ENCODE data around the gene PIEZO2. TPM values are rescaled to one million over a fixed set of nuclear protein-coding genes. Genes with fewer than 3 reads are reported as not detected.

PIEZO2 gene
- total RNA-seq, 2 experiments from 2014 or later = not detected

- no peak overlapping the region for H3K4me3 Mint-ChIP-seq
These were observed 75.4 kb downstream of the PIEZO2 start for GRCh38 chr18:11073971-11074370.

GRCh38 chr18:11072632-11073031 lies 76.7 kb downstream of the PIEZO2 start:
- H3K4me3 Mint-ChIP-seq = no peak overlapping the region
- DNase-seq = no peak
- no peaks in the 10 kb centered on the region for H3K9me3 Mint-ChIP-seq
- H3K27ac Mint-ChIP-seq = no peak overlapping the region
- no peaks in the 10 kb centered on the region for H3K4me1 Mint-ChIP-seq
- H3K36me3 Mint-ChIP-seq = no peaks in the 10 kb centered on the region
- H3K27me3 Mint-ChIP-seq = no peaks in the 10 kb centered on the region

More at GRCh38 chr18:11073971-11074370, 75.4 kb downstream of the PIEZO2 start:
- no peaks in the 10 kb centered on the region for H3K9me3 Mint-ChIP-seq
- no peak overlapping the region for H3K27ac Mint-ChIP-seq
- H3K27me3 Mint-ChIP-seq = no peaks in the 10 kb centered on the region
- DNase-seq = no peak
- no peaks in the 10 kb centered on the region for H3K36me3 Mint-ChIP-seq
- no peaks in the 10 kb centered on the region for H3K4me1 Mint-ChIP-seq

DNA sequence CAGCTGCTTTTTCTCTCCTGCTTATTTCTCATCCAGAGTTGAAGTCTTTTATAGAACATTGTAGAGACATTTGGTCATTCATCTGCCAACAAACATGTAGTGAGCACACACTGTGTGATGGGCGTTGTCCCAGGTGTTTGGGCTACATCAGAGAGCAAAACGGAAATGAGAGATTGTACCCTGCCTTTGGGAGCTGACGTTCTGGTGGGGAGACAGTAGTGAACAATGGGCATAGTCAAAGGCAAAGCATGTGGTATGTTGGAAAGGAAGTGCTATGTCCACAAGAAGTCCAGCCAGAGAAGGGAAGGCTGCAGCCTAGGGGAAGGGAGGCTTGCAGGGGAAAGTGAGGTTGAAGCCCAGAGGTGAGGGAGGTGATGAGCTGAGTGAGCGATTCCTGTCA lies 78.1 kb downstream of the PIEZO2 start:
- no peak overlapping the region for H3K27ac Mint-ChIP-seq
- H3K4me1 Mint-ChIP-seq = no peaks in the 10 kb centered on the region
- H3K9me3 Mint-ChIP-seq = peaks cover 3% of the 10 kb centered on the region
- DNase-seq = no peak
- no peak overlapping the region for H3K4me3 Mint-ChIP-seq
- no peaks in the 10 kb centered on the region for H3K27me3 Mint-ChIP-seq
- no peaks in the 10 kb centered on the region for H3K36me3 Mint-ChIP-seq

- Mint-ChIP-seq H3K27ac (no peak overlapping the region), H3K4me1 (no peaks in the 10 kb centered on the region), H3K4me3 (no peak overlapping the region)
These were observed 78.8 kb downstream of the PIEZO2 start for GRCh38 chr18:11070593-11070992.

DNA sequence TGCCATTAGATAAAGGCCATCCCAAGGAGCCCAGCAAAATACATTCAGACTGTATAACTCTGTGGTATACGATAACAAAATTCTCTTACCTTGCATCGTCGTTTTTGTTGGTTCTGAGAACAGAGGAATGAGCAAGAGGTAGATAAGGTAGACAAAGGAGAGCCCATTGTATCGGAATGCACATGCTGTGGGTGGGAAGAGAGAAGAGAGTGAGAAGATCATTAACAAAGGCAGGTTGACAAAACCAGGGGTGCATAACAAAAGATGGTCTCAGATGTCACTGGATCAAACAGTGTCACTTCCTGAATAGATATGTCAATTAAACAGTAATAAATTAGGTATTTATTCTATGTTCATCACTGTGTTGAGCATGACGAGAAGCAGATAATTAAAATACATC lies 83.3 kb downstream of the PIEZO2 start:
- Mint-ChIP-seq H3K9me3 (peaks cover 3% of the 10 kb centered on the region), H3K27me3 (no peaks in the 10 kb centered on the region), H3K4me1 (no peaks in the 10 kb centered on the region), H3K27ac (no peak overlapping the region), H3K36me3 (no peaks in the 10 kb centered on the region), H3K4me3 (no peak overlapping the region)
- DNase-seq = no peak

More at GRCh38 chr18:11070593-11070992, 78.8 kb downstream of the PIEZO2 start:
- DNase-seq = no peak
- Mint-ChIP-seq H3K9me3 (peaks cover 3% of the 10 kb centered on the region), H3K36me3 (no peaks in the 10 kb centered on the region), H3K27me3 (no peaks in the 10 kb centered on the region)

- no peak for DNase-seq
- H3K9me3 Mint-ChIP-seq = peaks cover 5% of the 10 kb centered on the region
- H3K4me3 Mint-ChIP-seq = no peak overlapping the region
- no peaks in the 10 kb centered on the region for H3K4me1 Mint-ChIP-seq
- H3K36me3 Mint-ChIP-seq = no peaks in the 10 kb centered on the region
- no peaks in the 10 kb centered on the region for H3K27me3 Mint-ChIP-seq
- H3K27ac Mint-ChIP-seq = no peak overlapping the region
These were observed 84.5 kb downstream of the PIEZO2 start for GRCh38 chr18:11064727-11065460.

GRCh38 chr18:11064106-11064505 lies 85.3 kb downstream of the PIEZO2 start:
- Mint-ChIP-seq H3K36me3 (no peaks in the 10 kb centered on the region), H3K4me3 (no peak overlapping the region), H3K9me3 (peaks cover 5% of the 10 kb centered on the region), H3K27me3 (no peaks in the 10 kb centered on the region), H3K4me1 (no peaks in the 10 kb centered on the region), H3K27ac (no peak overlapping the region)
- no peak for DNase-seq

DNA sequence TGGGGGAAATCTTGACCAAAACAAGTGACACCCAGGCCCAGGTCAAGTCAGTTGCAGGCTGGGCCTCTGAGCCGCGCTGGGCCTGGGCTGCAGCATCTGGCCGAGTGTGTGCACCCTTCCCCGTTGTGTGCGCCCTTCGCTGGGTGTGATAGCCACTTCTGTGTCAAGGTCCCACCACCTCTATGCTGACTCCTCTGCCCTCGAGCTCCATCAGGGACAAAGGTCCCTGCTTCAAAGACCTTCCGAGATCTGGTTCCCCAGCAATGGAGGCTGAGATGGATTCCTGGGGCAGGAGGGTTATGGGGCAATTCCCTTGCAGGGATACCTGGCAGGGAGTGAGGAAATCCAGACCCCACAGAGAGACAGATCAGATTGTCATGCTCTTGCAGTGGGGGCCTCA lies 93.6 kb downstream of the PIEZO2 start:
- no peak for DNase-seq
- Mint-ChIP-seq H3K4me1 (no peaks in the 10 kb centered on the region), H3K9me3 (peaks cover 1% of the 10 kb centered on the region)

DNA sequence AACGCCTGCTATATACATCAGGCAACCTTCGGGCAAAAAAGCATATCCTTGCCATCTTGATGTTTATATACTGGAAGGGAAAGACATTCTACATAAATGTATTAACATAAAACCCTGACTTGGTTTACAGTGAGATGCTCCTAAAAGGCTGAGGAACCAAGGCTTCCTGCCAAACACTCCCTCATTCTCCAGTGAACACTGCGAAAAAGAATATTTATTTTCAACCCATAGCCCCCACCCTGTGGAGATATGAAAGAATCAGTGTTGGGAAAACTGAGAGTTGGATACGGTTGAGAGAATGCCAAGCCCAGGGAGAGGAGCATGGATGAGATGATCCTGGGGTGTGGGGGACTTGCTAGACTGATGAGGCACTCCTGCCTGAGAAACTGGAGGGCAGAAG lies 94.9 kb downstream of the PIEZO2 start:
- no peaks in the 10 kb centered on the region for H3K36me3 Mint-ChIP-seq
- no peaks in the 10 kb centered on the region for H3K4me1 Mint-ChIP-seq
- H3K27ac Mint-ChIP-seq = no peak overlapping the region
- H3K9me3 Mint-ChIP-seq = no peaks in the 10 kb centered on the region
- DNase-seq = no peak
- no peaks in the 10 kb centered on the region for H3K27me3 Mint-ChIP-seq
- H3K4me3 Mint-ChIP-seq = no peak overlapping the region

More for the DNA sequence above, 93.6 kb downstream of the PIEZO2 start:
- H3K4me3 Mint-ChIP-seq = no peak overlapping the region
- H3K27me3 Mint-ChIP-seq = no peaks in the 10 kb centered on the region
- H3K27ac Mint-ChIP-seq = no peak overlapping the region
- no peaks in the 10 kb centered on the region for H3K36me3 Mint-ChIP-seq

- Mint-ChIP-seq H3K36me3 (no peaks in the 10 kb centered on the region), H3K27me3 (no peaks in the 10 kb centered on the region), H3K4me1 (no peaks in the 10 kb centered on the region), H3K4me3 (no peak overlapping the region), H3K27ac (no peak overlapping the region), H3K9me3 (no peaks in the 10 kb centered on the region)
- DNase-seq = no peak
These were observed 96.1 kb downstream of the PIEZO2 start for GRCh38 chr18:11053293-11053692.

DNA sequence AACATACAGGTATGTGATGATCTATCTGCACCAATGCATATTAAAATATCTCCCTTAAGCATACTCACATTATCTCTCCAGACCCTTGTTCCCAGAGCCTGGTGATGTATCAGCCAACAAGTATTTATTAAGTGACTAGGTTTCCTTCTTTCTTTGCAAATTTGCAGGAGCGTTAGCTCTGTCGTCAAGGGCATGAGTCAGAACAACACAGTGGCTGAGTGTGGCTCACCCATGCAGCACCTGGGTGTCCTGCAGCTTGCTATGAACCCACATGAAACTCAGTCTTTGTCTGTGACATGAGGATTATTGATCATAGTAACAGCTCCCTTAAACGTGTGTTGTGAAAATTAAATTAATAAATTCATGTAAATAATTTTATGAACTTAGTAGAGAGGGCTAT lies 96.6 kb downstream of the PIEZO2 start:
- H3K27me3 Mint-ChIP-seq = no peaks in the 10 kb centered on the region
- H3K9me3 Mint-ChIP-seq = no peaks in the 10 kb centered on the region
- no peaks in the 10 kb centered on the region for H3K36me3 Mint-ChIP-seq
- H3K4me1 Mint-ChIP-seq = no peaks in the 10 kb centered on the region
- H3K4me3 Mint-ChIP-seq = no peak overlapping the region
- no peak overlapping the region for H3K27ac Mint-ChIP-seq
- DNase-seq = no peak

GRCh38 chr18:11051462-11051861 lies 97.9 kb downstream of the PIEZO2 start:
- Mint-ChIP-seq H3K36me3 (no peaks in the 10 kb centered on the region), H3K4me1 (no peaks in the 10 kb centered on the region), H3K4me3 (no peak overlapping the region), H3K27ac (no peak overlapping the region), H3K27me3 (no peaks in the 10 kb centered on the region), H3K9me3 (no peaks in the 10 kb centered on the region)
- DNase-seq = no peak

- no peaks in the 10 kb centered on the region for H3K36me3 Mint-ChIP-seq
- DNase-seq = no peak
- H3K4me3 Mint-ChIP-seq = no peak overlapping the region
- H3K27ac Mint-ChIP-seq = no peak overlapping the region
- no peaks in the 10 kb centered on the region for H3K4me1 Mint-ChIP-seq
- no peaks in the 10 kb centered on the region for H3K9me3 Mint-ChIP-seq
- no peaks in the 10 kb centered on the region for H3K27me3 Mint-ChIP-seq
These were observed 98.4 kb downstream of the PIEZO2 start for GRCh38 chr18:11050966-11051365.

DNA sequence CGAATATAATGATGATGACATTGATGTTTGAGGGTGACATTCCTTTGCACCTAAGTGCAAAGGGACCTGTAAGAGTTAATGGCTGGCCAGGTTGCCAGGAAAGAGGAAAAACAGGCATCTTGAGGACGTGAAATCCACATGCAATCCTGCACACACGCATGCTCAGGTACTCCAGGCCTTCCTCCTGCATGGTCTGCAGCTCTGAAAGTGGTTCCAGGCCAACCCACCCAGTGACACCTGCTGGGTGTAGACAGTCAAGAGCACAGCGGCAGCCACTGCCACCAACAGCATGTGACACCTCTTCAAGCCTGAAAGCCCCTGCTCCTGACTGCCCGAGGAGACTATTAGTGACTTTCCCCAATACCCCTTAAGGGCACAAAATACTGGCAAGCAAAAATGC lies 101.6 kb downstream of the PIEZO2 start:
- Mint-ChIP-seq H3K27ac (no peak overlapping the region), H3K9me3 (no peaks in the 10 kb centered on the region), H3K4me1 (no peaks in the 10 kb centered on the region), H3K36me3 (no peaks in the 10 kb centered on the region), H3K4me3 (no peak overlapping the region), H3K27me3 (no peaks in the 10 kb centered on the region)
- DNase-seq = no peak

GRCh38 chr18:11047156-11047555 lies 102.2 kb downstream of the PIEZO2 start:
- DNase-seq = no peak
- no peak overlapping the region for H3K4me3 Mint-ChIP-seq
- H3K36me3 Mint-ChIP-seq = no peaks in the 10 kb centered on the region
- H3K27ac Mint-ChIP-seq = no peak overlapping the region
- no peaks in the 10 kb centered on the region for H3K4me1 Mint-ChIP-seq
- peaks cover 3% of the 10 kb centered on the region for H3K27me3 Mint-ChIP-seq
- no peaks in the 10 kb centered on the region for H3K9me3 Mint-ChIP-seq

GRCh38 chr18:11046140-11046539 lies 103.2 kb downstream of the PIEZO2 start:
- Mint-ChIP-seq H3K27me3 (peaks cover 9% of the 10 kb centered on the region), H3K36me3 (no peaks in the 10 kb centered on the region), H3K9me3 (no peaks in the 10 kb centered on the region)

More at GRCh38 chr18:11046140-11046539, 103.2 kb downstream of the PIEZO2 start:
- DNase-seq = no peak
- Mint-ChIP-seq H3K27ac (no peak overlapping the region), H3K4me1 (no peaks in the 10 kb centered on the region), H3K4me3 (no peak overlapping the region)
